Caco-2 (cell line): ENCODE data around the gene UBE2R2. TPM values are rescaled to one million over a fixed set of nuclear protein-coding genes. Genes with fewer than 3 reads are reported as not detected.
A peak's percentile ranks its signal among the peaks of the same experiment; 100 is the strongest.
"Not testable (repeated sequence)": the region's sequence is repeated elsewhere in the genome, so short reads cannot be mapped to it uniquely, and the experiment has no call there.

Experiments
- BruUV-seq: library from RNA; stranded (reverse); fragments of 400-500 nt; replicated peaks from 2 replicates; lab custom pipeline; 2021; lab: Mats Ljungman, UMichigan
- CTCF ChIA-PET: fragments of 300-600 bp; sonication (Branson Sonifier 250); formaldehyde crosslinking; loops from one replicate; lab custom pipeline; 2022; ENCODE audit warnings: antibody characterized with exemption; lab: Charles Lee
- POLR2A ChIA-PET: fragments of 300-600 bp; sonication (Branson Sonifier 250); formaldehyde crosslinking; loops from one replicate; lab custom pipeline; 2022; ENCODE audit warnings: antibody characterized with exemption; lab: Charles Lee
- DNase-seq, 2 experiments: peaks; one replicate each; pipeline versions ENCODE4 v3.0.0 to v3.0.0-alpha.2; 2020 to 2022
- H3K27me3 ChIP-seq: replicated peaks from 2 replicates; pipeline ENCODE4 v1.6.0; 2011; ENCODE audit warnings: low read length; ENCODE audit not compliant: control insufficient read depth, insufficient read depth
- H3K36me3 ChIP-seq: 2 replicates; pipeline ENCODE4 v1.5.1; 2011; ENCODE audit warnings: low read length; ENCODE audit not compliant: control insufficient read depth, insufficient read depth
- H3K4me1 ChIP-seq: fragments of 250-450 bp; sonication (Bioruptor Pico); 2 replicates; pipeline ENCODE4 v1.5.1; 2020; ENCODE audit warnings: mild to moderate bottlenecking
- H3K4me3 ChIP-seq: 2 replicates; pipeline ENCODE4 v1.5.1; 2011; ENCODE audit warnings: low read depth, mild to moderate bottlenecking, control low read depth, low read length
- H3K9me3 ChIP-seq: fragments of 250-450 bp; sonication (Bioruptor Pico); 2 replicates; pipeline ENCODE4 v1.5.1; 2020; ENCODE audit warnings: mild to moderate bottlenecking, moderate library complexity
- H3K27ac Mint-ChIP-seq: one replicate; pipeline ENCODE4 v1.8.0; 2022; ENCODE audit warnings: mixed read lengths; ENCODE audit not compliant: unreplicated experiment
- H3K27me3 Mint-ChIP-seq: one replicate; pipeline ENCODE4 v1.8.0; 2022; ENCODE audit warnings: mixed read lengths; ENCODE audit not compliant: insufficient read depth, unreplicated experiment
- H3K36me3 Mint-ChIP-seq: one replicate; pipeline ENCODE4 v1.8.0; 2022; ENCODE audit warnings: mild to moderate bottlenecking, mixed read lengths; ENCODE audit not compliant: insufficient read depth, unreplicated experiment
- H3K4me1 Mint-ChIP-seq: one replicate; pipeline ENCODE4 v1.8.0; 2022; ENCODE audit warnings: low read depth, mixed read lengths; ENCODE audit not compliant: unreplicated experiment
- H3K4me3 Mint-ChIP-seq: one replicate; pipeline ENCODE4 v1.8.0; 2022; ENCODE audit warnings: mild to moderate bottlenecking, moderate library complexity, mixed read lengths; ENCODE audit not compliant: unreplicated experiment
- H3K9me3 Mint-ChIP-seq: one replicate; pipeline ENCODE4 v1.8.0; 2022; ENCODE audit warnings: mixed read lengths; ENCODE audit not compliant: unreplicated experiment
- CTCF ChIP-seq, 2 experiments: fragments of 200-600 bp in 1 of 2; IDR thresholded peaks; 1 replicate in 1 of 2; 2 replicates in 1 of 2; pipeline versions ENCODE4 v1.5.1 to v1.8.0; 2011 to 2022; ENCODE audit warnings: antibody characterized with exemption in 1 of 2, control low read depth in 1 of 2, inconsistent platforms in 1 of 2, low read depth in 1 of 2, low read length in 1 of 2, mild to moderate bottlenecking in 1 of 2, moderate library complexity in 1 of 2; ENCODE audit not compliant: insufficient read depth in 1 of 2, severe bottlenecking in 1 of 2, unreplicated experiment in 1 of 2
- intact Hi-C: fragments of 100-400 bp; cut with micrococcal nuclease; formaldehyde crosslinking; loops from one replicate; pipeline ENCODE4 v1.10.0; 2022; ENCODE audit not compliant: unreplicated experiment
- total RNA-seq: library from RNA; stranded (reverse); gene quantifications from 2 replicates; pipeline ENCODE4 v1.2.3, GENCODE V29; 2022

UBE2R2 gene
- total RNA-seq, 1 experiment from 2014 or later, result 52.3 TPM

- TF ChIP-seq CTCF (IDR thresholded peaks at IDR 0.05; ENCODE audit: insufficient read depth in 1 of 2, low read depth in 1 of 2, low read length in 1 of 2, severe bottlenecking in 1 of 2, unreplicated experiment in 1 of 2), result no peak
- CTCF ChIA-PET, result interaction anchor here (1.1 kb wide), 1 partner anchor 17 kb away, joined by 3 read pairs; no protein-coding TSS in a partner anchor
These were observed 21.7 kb upstream of the UBE2R2 start, which contains the start of gene PRSS3 for GRCh38 chr9:33795281-33795680. Gene PRSS3 (plus strand): TSS chr9:33795561. CDS start chr9:33795574, 13 bp downstream.

DNA sequence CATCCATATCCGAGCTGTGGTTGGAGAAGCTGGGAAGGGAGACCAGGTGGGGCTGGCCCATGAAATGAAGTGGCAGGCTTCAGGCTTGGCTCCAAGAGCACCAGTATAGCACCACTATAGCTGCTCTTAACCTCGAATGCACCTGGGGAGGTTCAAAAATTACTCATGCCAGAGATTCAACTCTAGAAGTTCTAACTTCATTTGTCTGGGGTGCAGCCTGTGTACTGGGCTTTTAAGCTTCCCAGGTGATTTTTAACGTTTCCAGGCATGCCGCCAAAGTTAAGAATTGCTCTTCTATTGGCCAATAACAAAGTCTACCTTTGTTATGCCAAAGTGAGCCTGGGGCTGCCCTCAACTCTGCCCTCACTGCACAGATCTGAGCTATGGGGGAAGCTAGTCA lies 21.1 kb upstream of the UBE2R2 start:
- H3K36me3 Mint-ChIP-seq, result peaks cover 22% of the 10 kb centered on the region
- H3K4me3 Mint-ChIP-seq, result no peak overlapping the region
- intact Hi-C loops, result no loop called here
- H3K36me3 ChIP-seq, result peaks cover 1% of the 10 kb centered on the region; the same call in 1 of the 2 replicates
- no peaks in the 10 kb centered on the region for H3K27me3 Mint-ChIP-seq
- H3K4me1 Mint-ChIP-seq, result peaks cover 18% of the 10 kb centered on the region
- no peaks in the 10 kb centered on the region for H3K27me3 ChIP-seq
- no peak overlapping the region for H3K4me3 ChIP-seq
- peak overlapping the region; percentile 84 for H3K27ac Mint-ChIP-seq
- DNase-seq, result no peak
- TSS peak; percentile 75 for BruUV-seq
- no peaks in the 10 kb centered on the region for H3K4me1 ChIP-seq
- H3K9me3 ChIP-seq, result no peaks in the 10 kb centered on the region
- POLR2A ChIA-PET, result no interaction called here
- TF ChIP-seq CTCF (IDR thresholded peaks at IDR 0.05; ENCODE audit: insufficient read depth in 1 of 2, low read depth in 1 of 2, low read length in 1 of 2, severe bottlenecking in 1 of 2, unreplicated experiment in 1 of 2), result no peak
- H3K9me3 Mint-ChIP-seq, result no peaks in the 10 kb centered on the region
- CTCF ChIA-PET, result interaction anchor here (1.1 kb wide), 1 partner anchor 17 kb away, joined by 3 read pairs; no protein-coding TSS in a partner anchor

More at GRCh38 chr9:33795281-33795680, 21.7 kb upstream of the UBE2R2 start, which contains the start of gene PRSS3:
- H3K27me3 ChIP-seq, result no peaks in the 10 kb centered on the region
- no TSS peak for BruUV-seq
- Mint-ChIP-seq H3K9me3 (no peaks in the 10 kb centered on the region), H3K4me1 (peaks cover 18% of the 10 kb centered on the region), H3K36me3 (peaks cover 22% of the 10 kb centered on the region), H3K27ac (peak within 1 kb of the TSS; percentile 84), H3K27me3 (no peaks in the 10 kb centered on the region), H3K4me3 (no peak within 1 kb of the TSS)
- DNase-seq, result peak in 1 of 2 experiments; percentile 77
- POLR2A ChIA-PET, result no interaction called here
- H3K36me3 ChIP-seq, result peaks cover 1% of the 10 kb centered on the region; the same call in 1 of the 2 replicates
- no peaks in the 10 kb centered on the region for H3K9me3 ChIP-seq
- no peaks in the 10 kb centered on the region for H3K4me1 ChIP-seq
- no peak within 1 kb of the TSS for H3K4me3 ChIP-seq
- intact Hi-C loops, result no loop called here

DNA sequence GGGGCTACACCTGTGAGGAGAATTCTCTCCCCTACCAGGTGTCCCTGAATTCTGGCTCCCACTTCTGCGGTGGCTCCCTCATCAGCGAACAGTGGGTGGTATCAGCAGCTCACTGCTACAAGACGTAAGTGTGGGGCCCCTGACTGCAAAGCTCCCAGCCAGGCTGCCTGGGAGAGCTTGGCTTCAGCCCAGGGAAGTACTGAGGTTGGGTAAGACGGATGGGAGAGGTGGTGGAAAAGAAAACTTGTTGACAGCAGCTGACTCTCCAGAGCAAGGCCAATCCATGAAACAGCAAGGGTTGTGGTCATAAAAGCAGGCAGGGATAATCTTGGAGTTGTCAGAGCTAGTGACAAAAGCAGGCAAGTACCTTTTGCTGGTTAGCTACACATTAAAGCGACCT lies 20.3 kb upstream of the UBE2R2 start:
- DNase-seq, H3K27me3 ChIP-seq, CTCF ChIA-PET, H3K4me1 ChIP-seq, H3K4me3 Mint-ChIP-seq, intact Hi-C loops, H3K27ac Mint-ChIP-seq, BruUV-seq, H3K4me3 ChIP-seq, H3K36me3 ChIP-seq, H3K9me3 Mint-ChIP-seq, H3K27me3 Mint-ChIP-seq, H3K9me3 ChIP-seq: not testable (repeated sequence)
- H3K36me3 Mint-ChIP-seq, result peaks cover 22% of the 10 kb centered on the region
- peaks cover 18% of the 10 kb centered on the region for H3K4me1 Mint-ChIP-seq
- POLR2A ChIA-PET, result interaction anchor here (0.5 kb wide), 1 partner anchor 21 kb away, joined by 3 read pairs; no protein-coding TSS in a partner anchor
